Hippocampal formation (tissue), 2 donors: ENCODE data around the gene ZNF333.

Experiments
- DNase-seq, 2 donors: peaks; one replicate each; lab custom pipeline; 2025; lab: John Stamatoyannopoulos, UW

The ZNF333 gene

GRCh38 chr19:14689598-14690503, at the start of gene ZNF333:
TSS of gene ZNF333 (plus strand) at chr19:14690048. CDS start at chr19:14693492, 3,444 bp downstream.
- DNase-seq: peak; percentile 84 to 92

- no peak for DNase-seq
These were observed 41.3 kb upstream of the ZNF333 start for GRCh38 chr19:14648506-14648905.

DNA sequence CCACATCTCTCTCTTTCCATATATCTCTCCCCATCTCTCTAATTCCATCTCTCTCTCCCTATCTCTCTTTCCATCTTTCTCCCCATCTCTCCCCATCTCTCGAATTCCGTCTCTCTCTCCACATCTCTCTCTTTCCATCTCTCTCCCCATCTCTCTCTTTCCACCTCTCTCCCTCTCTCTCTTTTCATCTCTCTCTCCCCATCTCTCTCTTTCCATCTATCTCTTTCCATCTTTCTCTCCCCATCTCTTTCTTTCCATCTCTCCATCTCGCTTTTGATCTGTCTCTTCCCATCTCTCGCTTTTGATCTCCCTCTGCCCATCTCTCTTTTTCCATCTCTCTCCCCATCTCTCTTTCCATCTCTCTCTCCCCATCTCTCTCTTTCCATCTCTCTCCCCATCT, 40.8 kb upstream of the ZNF333 start:
- DNase-seq: no peak

DNA sequence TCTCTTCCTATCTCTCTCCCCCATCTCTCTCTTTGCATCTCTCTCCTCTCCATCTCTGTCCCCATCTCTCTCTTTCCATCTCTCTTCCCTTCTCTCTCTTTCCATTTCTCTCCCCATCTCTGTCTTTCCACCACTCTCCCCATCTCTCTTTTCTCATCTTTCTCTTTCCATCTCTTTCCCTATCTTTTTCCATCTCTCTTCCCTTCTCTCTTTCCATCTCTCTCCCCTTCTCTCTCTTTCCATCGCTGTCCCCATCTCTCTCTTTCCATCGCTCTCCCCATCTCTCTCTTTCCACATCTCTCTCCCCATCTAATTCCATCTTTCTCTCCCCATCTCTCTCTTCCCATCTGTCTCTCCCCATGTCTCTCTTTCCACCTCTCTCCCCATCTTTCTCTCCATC, 39.7 kb upstream of the ZNF333 start:
- no peak for DNase-seq

GRCh38 chr19:14654786-14655560, 34.9 kb upstream of the ZNF333 start:
- DNase-seq: no peak

DNA sequence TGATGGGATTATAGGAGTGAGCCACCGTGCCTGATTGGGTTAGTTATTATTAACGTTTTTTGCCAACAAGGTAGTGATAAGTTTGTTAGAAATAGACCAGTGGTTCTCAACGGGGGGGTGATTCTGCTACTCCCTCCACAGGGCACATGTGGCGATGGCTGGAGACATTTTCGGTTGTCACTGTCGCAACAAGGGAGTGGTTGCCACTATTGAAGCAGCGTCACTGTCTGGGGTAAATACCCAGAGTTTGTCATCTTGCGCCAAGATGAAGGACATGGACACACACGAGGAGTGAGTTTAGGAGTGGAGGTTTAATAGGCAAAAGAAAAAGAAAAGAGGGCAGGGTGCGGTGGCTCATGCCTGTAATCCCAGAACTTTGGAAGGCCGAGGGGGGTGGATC, 34.1 kb upstream of the ZNF333 start:
- no peak for DNase-seq

- no peak for DNase-seq
These were observed 29.9 kb upstream of the ZNF333 start for GRCh38 chr19:14659874-14660489.

GRCh38 chr19:14661372-14661924, 28.4 kb upstream of the ZNF333 start:
- DNase-seq: no peak

- DNase-seq: no peak
These were observed 19.9 kb upstream of the ZNF333 start for GRCh38 chr19:14669940-14670339.

- no peak for DNase-seq
These were observed 19.4 kb upstream of the ZNF333 start for GRCh38 chr19:14670408-14670807.

GRCh38 chr19:14672188-14672872, 17.5 kb upstream of the ZNF333 start:
- DNase-seq: no peak

DNA sequence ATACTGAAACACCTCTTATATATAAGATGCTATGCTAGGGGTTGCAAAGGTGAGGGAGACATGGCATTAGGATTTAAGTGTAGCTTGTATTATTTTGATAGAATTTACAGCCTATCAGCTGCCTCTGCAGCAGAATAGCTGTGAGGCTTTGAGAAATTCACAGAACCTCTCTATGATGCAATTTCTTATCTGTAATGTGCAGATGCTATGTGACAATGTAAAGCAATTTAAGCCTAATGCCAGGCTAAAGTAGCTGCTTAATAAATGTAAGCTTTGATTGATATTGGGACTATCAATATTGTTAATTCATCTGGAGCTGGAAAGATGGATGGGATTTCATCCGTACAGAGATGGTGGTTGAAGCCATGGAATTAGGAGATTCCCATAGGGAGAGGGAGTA, 16.8 kb upstream of the ZNF333 start:
- no peak for DNase-seq

DNA sequence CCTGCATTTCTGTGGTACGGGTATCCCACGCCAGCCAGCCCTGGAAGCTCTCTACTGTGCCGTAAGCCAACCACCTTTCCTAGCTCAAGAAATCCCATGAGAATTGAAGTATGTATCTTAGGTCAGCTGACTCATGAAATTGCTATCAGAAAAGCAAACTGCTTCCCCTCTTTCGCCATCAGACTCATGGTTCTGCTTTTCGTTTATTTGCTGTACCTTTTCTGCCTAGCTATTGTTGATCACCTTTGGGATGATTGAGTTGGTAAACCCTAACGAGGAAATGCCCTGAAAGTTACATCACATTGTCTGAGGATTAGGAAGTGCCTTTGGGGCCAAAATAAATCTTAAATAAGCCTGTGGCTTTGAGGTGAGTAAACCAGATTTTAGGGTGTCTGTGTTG, 15.1 kb upstream of the ZNF333 start, which contains the start of gene ADGRE3:
TSS of gene ADGRE3 (minus strand) at position 81 of the 400 bp plus-strand sequence. CDS start at position 7, 74 bp downstream.
- no peak for DNase-seq

- DNase-seq: no peak
These were observed 13.1 kb upstream of the ZNF333 start for GRCh38 chr19:14676762-14677161.

DNA sequence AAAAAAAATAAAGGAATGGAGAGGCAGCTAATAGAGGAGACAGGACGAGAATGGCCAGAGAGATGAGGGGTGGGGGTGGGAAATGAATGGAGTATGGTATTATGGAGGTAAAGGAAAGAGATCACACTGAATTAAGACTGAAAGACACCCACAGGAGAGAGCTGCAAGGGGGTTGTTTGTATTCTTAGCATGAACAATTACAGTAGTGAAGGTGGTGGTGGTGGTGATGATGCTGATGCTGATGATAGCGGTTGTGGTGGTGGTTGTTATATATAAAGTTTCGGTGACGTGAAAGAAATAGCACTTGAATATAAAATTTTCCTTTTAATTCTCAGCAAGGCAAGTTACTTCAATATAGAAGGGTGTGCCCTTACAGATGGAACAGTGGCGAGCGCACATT, 12.4 kb upstream of the ZNF333 start:
- DNase-seq: no peak

- no peak for DNase-seq
These were observed 11.6 kb upstream of the ZNF333 start for GRCh38 chr19:14678199-14678598.

DNA sequence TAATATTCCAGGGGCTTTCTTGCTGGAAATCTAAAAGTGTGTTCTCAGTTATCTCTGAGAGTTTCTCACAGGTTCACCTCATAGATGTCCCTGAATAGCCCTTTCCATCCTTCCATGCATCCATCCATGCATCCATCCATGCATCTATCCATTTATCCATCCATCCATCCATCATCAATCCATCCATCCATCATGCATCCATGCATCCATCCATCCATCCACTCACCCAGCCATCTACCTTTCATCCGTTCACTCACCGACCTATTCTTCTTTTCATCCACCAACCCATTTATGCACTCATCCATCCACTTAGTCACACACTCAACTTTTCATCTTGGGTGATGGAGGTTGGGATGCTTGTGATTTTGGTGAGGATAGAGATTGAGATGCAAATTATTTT, 7.8 kb upstream of the ZNF333 start:
- no peak for DNase-seq

DNA sequence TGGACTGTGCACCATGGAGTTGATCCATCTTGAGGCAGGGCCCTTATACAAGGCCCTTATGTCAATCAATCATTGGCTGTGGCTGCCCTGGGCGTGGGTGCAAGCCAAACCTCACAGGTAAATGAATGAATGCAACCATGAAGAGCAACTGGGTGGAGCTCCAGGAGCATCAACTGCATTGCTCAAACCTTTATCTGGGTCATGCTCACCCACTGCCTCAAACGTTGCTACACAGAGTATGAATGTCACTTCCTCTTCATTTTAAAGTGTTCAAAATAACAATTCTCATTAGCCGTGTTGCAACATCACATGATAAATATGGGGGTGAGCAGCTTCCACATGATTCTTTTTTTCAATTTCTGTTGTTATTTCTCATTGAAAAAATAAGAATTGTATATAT, 6.4 kb upstream of the ZNF333 start:
- no peak for DNase-seq

DNA sequence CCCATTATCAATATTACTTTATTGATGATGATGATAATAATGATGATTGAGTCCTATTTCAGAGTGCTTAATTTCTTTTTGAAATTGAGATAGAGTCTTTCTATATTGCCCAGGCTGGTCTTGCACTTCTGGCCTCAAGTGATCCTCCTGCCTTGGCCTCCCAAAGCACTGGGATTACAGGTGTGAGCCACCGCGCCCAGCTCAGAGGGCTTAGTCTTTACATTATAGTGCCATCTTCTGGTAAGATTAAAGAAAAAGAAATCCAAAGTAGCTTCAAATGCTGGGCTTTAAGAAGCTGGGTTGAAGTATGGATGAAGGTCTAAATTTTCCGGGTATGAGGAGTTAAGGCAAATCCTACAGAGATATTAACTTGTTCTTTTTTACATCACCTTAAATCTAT, 3.4 kb upstream of the ZNF333 start:
- DNase-seq: no peak

DNA sequence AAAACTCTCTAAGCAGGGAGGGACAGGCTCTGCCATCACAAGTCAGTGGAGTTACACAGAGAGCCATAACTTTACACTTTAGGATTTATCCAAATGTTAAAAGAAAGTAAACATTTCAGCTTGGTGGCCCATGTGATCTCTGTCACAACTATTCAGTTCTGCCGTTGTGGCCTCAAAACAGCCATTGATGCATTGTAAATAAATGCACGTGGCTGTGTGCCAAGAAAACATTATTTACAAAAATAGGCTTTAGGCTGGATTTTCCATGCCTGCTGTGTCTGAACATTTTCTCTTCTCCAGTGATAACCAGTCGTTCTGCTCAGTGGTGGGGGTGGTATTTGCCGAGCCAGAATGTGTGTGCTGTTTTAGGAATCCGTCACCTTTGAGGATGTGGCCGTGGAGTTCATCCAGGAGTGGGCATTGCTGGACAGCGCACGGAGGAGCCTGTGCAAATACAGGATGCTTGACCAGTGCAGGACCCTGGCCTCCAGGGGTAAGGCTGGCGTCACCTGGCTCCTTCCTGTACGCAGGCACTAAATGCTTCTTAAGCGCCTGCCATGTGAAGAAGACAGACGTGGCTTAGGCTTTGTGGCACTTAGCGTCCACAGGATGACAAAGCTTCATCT, 4.9 kb downstream of the ZNF333 start:
- no peak for DNase-seq

DNA sequence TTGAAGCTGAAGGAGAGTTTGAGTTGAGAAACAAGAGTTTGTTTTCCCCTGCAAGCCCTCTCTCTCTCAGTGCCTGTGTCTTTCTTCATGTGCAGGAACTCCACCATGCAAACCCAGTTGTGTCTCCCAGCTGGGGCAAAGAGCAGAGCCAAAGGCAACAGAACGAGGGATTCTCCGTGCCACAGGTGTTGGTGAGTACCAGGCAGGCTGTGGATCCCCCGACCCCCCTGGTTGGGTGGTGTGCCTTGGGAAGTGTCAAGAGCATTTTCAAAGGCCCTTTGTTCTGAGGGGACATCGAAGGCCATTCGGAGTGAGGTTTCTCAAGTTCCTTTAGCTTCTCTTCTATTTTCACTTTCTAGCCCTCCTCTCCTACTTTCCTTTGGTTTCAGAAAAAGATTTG, 5.6 kb downstream of the ZNF333 start:
- DNase-seq: no peak
